PC-3 (cell line): Measurements from ENCODE around the gene GAGE12C.
"Not testable (repeated sequence)": the region's sequence is repeated elsewhere in the genome, so short reads cannot be mapped to it uniquely, and the experiment has no call there.

ENCODE experiments used
- CTCF ChIP-seq: fragments of 300-600 bp; sonication (generic); conservative IDR thresholded peaks from 2 replicates; pipeline ENCODE4 v1.5.1; 2017; ENCODE audit warnings: antibody characterized with exemption, low read depth, mild to moderate bottlenecking, low read length
- EZH2 ChIP-seq: fragments of 300-600 bp; sonication (generic); IDR thresholded peaks from one replicate; pipeline ENCODE4 v1.6.1; 2017; ENCODE audit warnings: antibody characterized with exemption, mild to moderate bottlenecking, low read length; ENCODE audit not compliant: unreplicated experiment

- TF ChIP-seq CTCF, EZH2: not testable (repeated sequence)
Observed at GRCh38 chrX:49560542-49560941, 28.6 kb downstream of the GAGE12C start, which contains the start of gene GAGE12F.
